Dermis blood vessel endothelial cell (primary cell): ENCODE data around the gene PLXNA4. TPM values are rescaled to one million over a fixed set of nuclear protein-coding genes. Genes with fewer than 3 reads are reported as not detected.

Experiments
- DNase-seq: peaks from one replicate; pipeline ENCODE4 v3.0.0; 2010
- total RNA-seq: library from RNA; depleted of rRNA; stranded (reverse); fragments of >200 nt; gene quantifications from 2 replicates; pipeline ENCODE4 v1.2.3, GENCODE V29; 2014

The PLXNA4 gene
- total RNA-seq, 1 donor from 2014 or later: 1.5 TPM

GRCh38 chr7:132347123-132347522 is 229.1 kb downstream of the PLXNA4 start:
- no peak for DNase-seq

GRCh38 chr7:132345543-132346129 is 230.6 kb downstream of the PLXNA4 start:
- no peak for DNase-seq

GRCh38 chr7:132345030-132345429 is 231.2 kb downstream of the PLXNA4 start:
- DNase-seq: no peak

GRCh38 chr7:132343199-132343598 is 233.1 kb downstream of the PLXNA4 start:
- no peak for DNase-seq

- no peak for DNase-seq
These were observed 238.7 kb downstream of the PLXNA4 start for GRCh38 chr7:132337450-132338080.

GRCh38 chr7:132336797-132337196 is 239.5 kb downstream of the PLXNA4 start:
- DNase-seq: no peak

GRCh38 chr7:132333301-132333700 is 243.0 kb downstream of the PLXNA4 start:
- no peak for DNase-seq

- DNase-seq: no peak
These were observed 247.5 kb downstream of the PLXNA4 start for GRCh38 chr7:132328760-132329159.

- DNase-seq: no peak
These were observed 248.1 kb downstream of the PLXNA4 start for GRCh38 chr7:132328047-132328620.

- DNase-seq: no peak
These were observed 249.2 kb downstream of the PLXNA4 start for GRCh38 chr7:132326878-132327589.

GRCh38 chr7:132322970-132323369 is 253.3 kb downstream of the PLXNA4 start:
- no peak for DNase-seq

GRCh38 chr7:132321387-132321786 is 254.9 kb downstream of the PLXNA4 start:
- peak; percentile 15 for DNase-seq

- peak; percentile 68 for DNase-seq
These were observed 256.8 kb downstream of the PLXNA4 start for GRCh38 chr7:132319481-132319880.

GRCh38 chr7:132318352-132319318 is 257.6 kb downstream of the PLXNA4 start:
- DNase-seq: peak; percentile 96

GRCh38 chr7:132317701-132318351 is 258.4 kb downstream of the PLXNA4 start:
- no peak for DNase-seq

GRCh38 chr7:132312531-132313055 is 263.7 kb downstream of the PLXNA4 start:
- peak; percentile 63 for DNase-seq

- DNase-seq: no peak
These were observed 264.5 kb downstream of the PLXNA4 start for GRCh38 chr7:132311733-132312132.

GRCh38 chr7:132309102-132309805 is 267.0 kb downstream of the PLXNA4 start:
- no peak for DNase-seq

GRCh38 chr7:132307465-132307864 is 268.8 kb downstream of the PLXNA4 start:
- DNase-seq: peak; percentile 46

- DNase-seq: no peak
These were observed 275.5 kb downstream of the PLXNA4 start for GRCh38 chr7:132300599-132301277.
